Measurements from ENCODE around the gene RPS3. TPM values are rescaled to one million over a fixed set of nuclear protein-coding genes. Genes with fewer than 3 reads are reported as not detected.
A peak's percentile ranks its signal among the peaks of the same experiment; 100 is the strongest.
"Not testable (repeated sequence)": the region's sequence is repeated elsewhere in the genome, so short reads cannot be mapped to it uniquely, and the experiment has no call there.

The RPS3 gene
- total RNA-seq, 3 donors from 2014 or later (not counting 1 experiment from before 2014, with no cell fraction given) = 2,027 to 2,376 (median 2,290) TPM

- 90% methylated on average over 1 of the region's 2 CpGs for WGBS (ENCODE audit: insufficient coverage)
- H3K4me3 ChIP-seq (ENCODE audit: low read length) = no peak overlapping the region
These were observed 33.6 kb upstream of the RPS3 start for GRCh38 chr11:75365711-75366181.

GRCh38 chr11:75366826-75367225 is 32.5 kb upstream of the RPS3 start:
- H3K36me3 Mint-ChIP-seq; H3K27me3 Mint-ChIP-seq (ENCODE audit: low read depth in 2 of 2); H3K27ac ChIP-seq (ENCODE audit: low read length); intact Hi-C loops (cut with micrococcal nuclease); ATAC-seq; DNase-seq; H3K27me3 ChIP-seq (ENCODE audit: control insufficient read depth, insufficient read depth, low read length); H3K36me3 ChIP-seq (ENCODE audit: control insufficient read depth, insufficient read depth, low read length); H3K4me3 ChIP-seq (ENCODE audit: low read length); H3K27ac Mint-ChIP-seq; H3K4me3 Mint-ChIP-seq; H3K9me3 ChIP-seq (ENCODE audit: control insufficient read depth, insufficient read depth, low read length); H3K9me3 Mint-ChIP-seq: not testable (repeated sequence)
- WGBS (ENCODE audit: insufficient coverage) = 94% methylated on average over 5 of the region's 5 CpGs
- peaks cover 21 to 28% of the 10 kb centered on the region in 2 donors for H3K4me1 Mint-ChIP-seq
- H3K4me1 ChIP-seq (ENCODE audit: control insufficient read depth, insufficient read depth, low read length) = peaks cover 34% of the 10 kb centered on the region

More at GRCh38 chr11:75365711-75366181, 33.6 kb upstream of the RPS3 start:
- ATAC-seq (no peak), DNase-seq (no peak)
- no peak overlapping the region for H3K4me3 Mint-ChIP-seq
- no peaks in the 10 kb centered on the region for H3K27me3 Mint-ChIP-seq (ENCODE audit: low read depth in 2 of 2)
- H3K36me3 Mint-ChIP-seq = no peaks in the 10 kb centered on the region
- no peaks in the 10 kb centered on the region for H3K9me3 Mint-ChIP-seq
- Histone ChIP-seq H3K27me3 (ENCODE audit: control insufficient read depth, insufficient read depth, low read length) (no peaks in the 10 kb centered on the region), H3K4me1 (ENCODE audit: control insufficient read depth, insufficient read depth, low read length) (peaks cover 34% of the 10 kb centered on the region), H3K36me3 (ENCODE audit: control insufficient read depth, insufficient read depth, low read length) (no peaks in the 10 kb centered on the region), H3K27ac (ENCODE audit: low read length) (no peak overlapping the region), H3K9me3 (ENCODE audit: control insufficient read depth, insufficient read depth, low read length) (peaks cover 9% of the 10 kb centered on the region)
- intact Hi-C loops (cut with micrococcal nuclease) = no loop called here
- no peak for TF ChIP-seq CTCF (IDR thresholded peaks at IDR 0.05)
- H3K27ac Mint-ChIP-seq = peak overlapping the region; percentile 36 to 44
- H3K4me1 Mint-ChIP-seq = peaks cover 17 to 22% of the 10 kb centered on the region in 2 donors

GRCh38 chr11:75369560-75370255 is 29.6 kb upstream of the RPS3 start:
- Mint-ChIP-seq H3K4me1 (peaks cover 21 to 38% of the 10 kb centered on the region in 2 donors), H3K4me3 (peak overlapping the region; percentile 59), H3K27ac (peak overlapping the region; percentile 65 to 72), H3K36me3 (no peaks in the 10 kb centered on the region), H3K9me3 (no peaks in the 10 kb centered on the region), H3K27me3 (ENCODE audit: low read depth in 2 of 2) (no peaks in the 10 kb centered on the region)
- ATAC-seq = peak in 2 of 3 donors; percentile 31 to 35
- Histone ChIP-seq H3K27ac (ENCODE audit: low read length) (no peak overlapping the region), H3K27me3 (ENCODE audit: control insufficient read depth, insufficient read depth, low read length) (no peaks in the 10 kb centered on the region), H3K4me3 (ENCODE audit: low read length) (no peak overlapping the region), H3K9me3 (ENCODE audit: control insufficient read depth, insufficient read depth, low read length) (peaks cover 9% of the 10 kb centered on the region), H3K36me3 (ENCODE audit: control insufficient read depth, insufficient read depth, low read length) (no peaks in the 10 kb centered on the region), H3K4me1 (ENCODE audit: control insufficient read depth, insufficient read depth, low read length) (peaks cover 38% of the 10 kb centered on the region)
- no peak for TF ChIP-seq CTCF (IDR thresholded peaks at IDR 0.05)
- 50% methylated on average over 6 of the region's 6 CpGs for WGBS (ENCODE audit: insufficient coverage)
- DNase-seq = no peak
- intact Hi-C loops (cut with micrococcal nuclease) = no loop called here

GRCh38 chr11:75371949-75372876 is 27.1 kb upstream of the RPS3 start:
- peak overlapping the region; percentile 54 to 59 for H3K27ac Mint-ChIP-seq

More at GRCh38 chr11:75371949-75372876, 27.1 kb upstream of the RPS3 start:
- Mint-ChIP-seq H3K27me3 (ENCODE audit: low read depth in 2 of 2) (no peaks in the 10 kb centered on the region), H3K36me3 (no peaks in the 10 kb centered on the region), H3K4me3 (no peak overlapping the region), H3K4me1 (peaks cover 16 to 31% of the 10 kb centered on the region in 2 donors), H3K9me3 (no peaks in the 10 kb centered on the region)
- ATAC-seq (no peak), DNase-seq (no peak)
- H3K9me3 ChIP-seq (ENCODE audit: control insufficient read depth, insufficient read depth, low read length) = peaks cover 9% of the 10 kb centered on the region
- H3K27me3 ChIP-seq (ENCODE audit: control insufficient read depth, insufficient read depth, low read length) = no peaks in the 10 kb centered on the region
- TF ChIP-seq CTCF (IDR thresholded peaks at IDR 0.05) = no peak
- whole genome bisulfite sequencing (ENCODE audit: insufficient coverage) = 78% methylated on average over 7 of the region's 8 CpGs
- H3K4me1 ChIP-seq (ENCODE audit: control insufficient read depth, insufficient read depth, low read length) = peaks cover 33% of the 10 kb centered on the region
- H3K4me3 ChIP-seq (ENCODE audit: low read length) = no peak overlapping the region
- intact Hi-C loops (cut with micrococcal nuclease) = no loop called here
- H3K27ac ChIP-seq (ENCODE audit: low read length) = no peak overlapping the region
- H3K36me3 ChIP-seq (ENCODE audit: control insufficient read depth, insufficient read depth, low read length) = no peaks in the 10 kb centered on the region

Measured in natural killer cell (primary cell).